ENCODE results near the gene ACSL1. TPM values are rescaled to one million over a fixed set of nuclear protein-coding genes. Genes with fewer than 3 reads are reported as not detected.

Gene ACSL1
- total and polyA plus RNA-seq, 2 donors (not counting 1 experiment from before 2014, with no cell fraction given) = 15.4 to 30.1 TPM

GRCh38 chr4:184822356-184822755, 3.4 kb downstream of the ACSL1 start:
- Histone ChIP-seq H3K27ac (ENCODE audit: insufficient read depth, low read length) (no peak overlapping the region), H3K4me1 (ENCODE audit: control insufficient read depth, extremely low read depth, insufficient read depth, low read length) (peaks cover 4% of the 10 kb centered on the region), H3K9me3 (ENCODE audit: control insufficient read depth, insufficient read depth, low read depth, low read length) (no peaks in the 10 kb centered on the region), H3K36me3 (ENCODE audit: control insufficient read depth, insufficient read depth, low read length) (no peaks in the 10 kb centered on the region), H3K27me3 (ENCODE audit: control insufficient read depth, insufficient read depth, low read length) (no peaks in the 10 kb centered on the region), H3K4me2 (ENCODE audit: extremely low read depth, insufficient read depth, low read length) (no peak overlapping the region), H3K4me3 (replicated peaks in 1 of 4; ENCODE audit: control extremely low read depth in 1 of 4, insufficient read depth in 1 of 4, low read depth in 3 of 4, low read length in 4 of 4) (no peak overlapping the region), H4K20me1 (ENCODE audit: control insufficient read depth, extremely low read depth, insufficient read depth, low read length) (no peaks in the 10 kb centered on the region), H2AFZ (ENCODE audit: low read length) (no peak overlapping the region), H3K9ac (ENCODE audit: insufficient read depth, low read length) (no peak overlapping the region), H3K79me2 (ENCODE audit: control insufficient read depth, insufficient read depth, low read length) (peaks cover 3% of the 10 kb centered on the region)
- TF ChIP-seq EZH2 (IDR thresholded peaks at IDR 0.05; ENCODE audit: low read length, missing control alignments) (no peak), CTCF (conservative IDR thresholded peaks at IDR 0.05 in 1 of 2, IDR thresholded peaks at IDR 0.05 in 1 of 2; ENCODE audit: low read depth in 1 of 2, low read length in 2 of 2) (no peak)
- no peak for DNase-seq (ENCODE audit: low read depth in 2 of 2)

GRCh38 chr4:184821242-184821641, 4.5 kb downstream of the ACSL1 start:
- Histone ChIP-seq H2AFZ (ENCODE audit: low read length) (no peak overlapping the region), H3K4me1 (ENCODE audit: control insufficient read depth, extremely low read depth, insufficient read depth, low read length) (no peaks in the 10 kb centered on the region), H3K4me3 (replicated peaks in 1 of 4; ENCODE audit: control extremely low read depth in 1 of 4, insufficient read depth in 1 of 4, low read depth in 3 of 4, low read length in 4 of 4) (no peak overlapping the region), H3K79me2 (ENCODE audit: control insufficient read depth, insufficient read depth, low read length) (peaks cover 3% of the 10 kb centered on the region), H3K9me3 (ENCODE audit: control insufficient read depth, insufficient read depth, low read depth, low read length) (no peaks in the 10 kb centered on the region), H3K4me2 (ENCODE audit: extremely low read depth, insufficient read depth, low read length) (no peak overlapping the region), H3K9ac (ENCODE audit: insufficient read depth, low read length) (no peak overlapping the region), H3K36me3 (ENCODE audit: control insufficient read depth, insufficient read depth, low read length) (no peaks in the 10 kb centered on the region), H3K27me3 (ENCODE audit: control insufficient read depth, insufficient read depth, low read length) (no peaks in the 10 kb centered on the region), H3K27ac (ENCODE audit: insufficient read depth, low read length) (no peak overlapping the region), H4K20me1 (ENCODE audit: control insufficient read depth, extremely low read depth, insufficient read depth, low read length) (no peaks in the 10 kb centered on the region)
- no peak for DNase-seq (ENCODE audit: low read depth in 2 of 2)
- TF ChIP-seq CTCF (conservative IDR thresholded peaks at IDR 0.05 in 1 of 2, IDR thresholded peaks at IDR 0.05 in 1 of 2; ENCODE audit: low read depth in 1 of 2, low read length in 2 of 2) = no peak

GRCh38 chr4:184819786-184820185, 6.0 kb downstream of the ACSL1 start:
- Histone ChIP-seq H3K9me3 (ENCODE audit: control insufficient read depth, insufficient read depth, low read depth, low read length) (no peaks in the 10 kb centered on the region), H3K4me1 (ENCODE audit: control insufficient read depth, extremely low read depth, insufficient read depth, low read length) (peaks cover 4% of the 10 kb centered on the region), H4K20me1 (ENCODE audit: control insufficient read depth, extremely low read depth, insufficient read depth, low read length) (no peaks in the 10 kb centered on the region), H3K79me2 (ENCODE audit: control insufficient read depth, insufficient read depth, low read length) (peaks cover 2% of the 10 kb centered on the region), H3K4me2 (ENCODE audit: extremely low read depth, insufficient read depth, low read length) (no peak overlapping the region), H3K27ac (ENCODE audit: insufficient read depth, low read length) (no peak overlapping the region), H3K27me3 (ENCODE audit: control insufficient read depth, insufficient read depth, low read length) (no peaks in the 10 kb centered on the region), H2AFZ (ENCODE audit: low read length) (no peak overlapping the region), H3K9ac (ENCODE audit: insufficient read depth, low read length) (no peak overlapping the region), H3K36me3 (ENCODE audit: control insufficient read depth, insufficient read depth, low read length) (no peaks in the 10 kb centered on the region), H3K4me3 (replicated peaks in 1 of 4; ENCODE audit: control extremely low read depth in 1 of 4, insufficient read depth in 1 of 4, low read depth in 3 of 4, low read length in 4 of 4) (no peak overlapping the region)
- DNase-seq (ENCODE audit: low read depth in 2 of 2) = no peak
- no peak for TF ChIP-seq EZH2 (IDR thresholded peaks at IDR 0.05; ENCODE audit: low read length, missing control alignments)
- no peak for TF ChIP-seq CTCF (conservative IDR thresholded peaks at IDR 0.05 in 1 of 2, IDR thresholded peaks at IDR 0.05 in 1 of 2; ENCODE audit: low read depth in 1 of 2, low read length in 2 of 2)
